HepG2 (cell line): ENCODE results near the gene MNT. TPM values are rescaled to one million over a fixed set of nuclear protein-coding genes. Genes with fewer than 3 reads are reported as not detected.

Experiments
- ATAC-seq: fragments of 200-7000 bp; cut with Tn5 transposase; 3 replicates; pipeline ENCODE4 v1.9.1; 2020; ENCODE audit warnings: mild to moderate bottlenecking, moderate library complexity
- BruUV-seq: library from RNA; stranded (reverse); fragments of 400-500 nt; replicated peaks from 2 replicates; lab custom pipeline; 2021; lab: Mats Ljungman, UMichigan
- CTCF ChIA-PET: fragments of 300-600 bp; formaldehyde crosslinking; extraction: SDS; loops from one replicate; lab custom pipeline; 2021; ENCODE audit warnings: low total read pairs, inconsistent platforms, low intra/inter-chr PET ratio; lab: Yijun Ruan, JAX
- POLR2A ChIA-PET: fragments of 350-600 bp; sonication (Branson Sonifier 250); formaldehyde crosslinking; loops from one replicate; lab custom pipeline; 2020; ENCODE audit warnings: antibody characterized with exemption, inconsistent platforms; lab: Yijun Ruan, JAX
- DNase-seq: peaks from one replicate; pipeline ENCODE4 v3.0.0-alpha.2; 2015; ENCODE audit warnings: low spot score
- FAIRE-seq: peaks from 3 replicates; lab custom pipeline; 2011; peaks lifted over from hg19 to GRCh38; lab: Jason Lieb, UNC
- H2AFZ ChIP-seq: one replicate; pipeline ENCODE4 v1.6.1; 2011; ENCODE audit warnings: low read length, inconsistent platforms
- H3K27ac ChIP-seq: fragments of 300-600 bp; 3 replicates; pipeline ENCODE4 v1.8.0; 2011; ENCODE audit warnings: mixed run types, mild to moderate bottlenecking, mixed read lengths, low read length, inconsistent platforms; ENCODE audit not compliant: insufficient read depth; ENCODE audit errors: extremely low read length
- H3K27me3 ChIP-seq, 2 experiments: fragments of 200-600 bp in 1 of 2; 2 replicates in 1 of 2; 3 replicates in 1 of 2; pipeline versions ENCODE4 v1.6.0 to v1.8.0; 2011; ENCODE audit warnings: low read length in 2 of 2, mild to moderate bottlenecking in 2 of 2, moderate library complexity in 2 of 2, inconsistent platforms in 1 of 2; ENCODE audit not compliant: insufficient read depth in 2 of 2, control insufficient read depth in 1 of 2
- H3K36me3 ChIP-seq, 2 experiments: fragments of 200-600 bp in 1 of 2; replicated peaks in 1 of 2; 2 replicates in 1 of 2; 3 replicates in 1 of 2; pipeline versions ENCODE4 v1.5.1 to v1.8.0; 2011; ENCODE audit warnings: low read length in 2 of 2, inconsistent platforms in 1 of 2; ENCODE audit not compliant: insufficient read depth in 2 of 2, control insufficient read depth in 1 of 2
- H3K4me1 ChIP-seq: 2 replicates; pipeline ENCODE4 v1.5.1; 2012; ENCODE audit warnings: low read length, inconsistent platforms; ENCODE audit not compliant: insufficient read depth
- H3K4me2 ChIP-seq: 2 replicates; pipeline ENCODE4 v1.6.0; 2011; ENCODE audit warnings: low read depth, low read length, inconsistent platforms
- H3K4me3 ChIP-seq, 3 experiments: fragments of 200-600 bp in 1 of 3; sonication (generic), shearing (Covaris generic) in 1 of 3; replicated peaks in 1 of 3; 2 replicates each; pipeline ENCODE4 v1.5.1; 2011 to 2016; ENCODE audit warnings: low read length in 3 of 3, inconsistent platforms in 2 of 3, low read depth in 2 of 3, mild to moderate bottlenecking in 2 of 3, control low read depth in 1 of 3, mixed read lengths in 1 of 3; ENCODE audit not compliant: insufficient read depth in 1 of 3
- H3K79me2 ChIP-seq: one replicate; pipeline ENCODE4 v1.6.1; 2011; ENCODE audit warnings: low read length, inconsistent platforms; ENCODE audit not compliant: insufficient read depth
- H3K9ac ChIP-seq: 2 replicates; pipeline ENCODE4 v1.6.0; 2011; ENCODE audit warnings: mild to moderate bottlenecking, low read depth, low read length, inconsistent platforms; ENCODE audit not compliant: insufficient read depth
- H3K9me3 ChIP-seq: 2 replicates; pipeline ENCODE4 v1.5.1; 2012; ENCODE audit warnings: mild to moderate bottlenecking, low read length
- H4K20me1 ChIP-seq: 2 replicates; pipeline ENCODE4 v1.6.0; 2011; ENCODE audit warnings: inconsistent platforms, mild to moderate bottlenecking, low read length, moderate library complexity; ENCODE audit not compliant: insufficient read depth
- ATRX ChIP-seq: sonication (generic); formaldehyde crosslinking; IDR thresholded peaks from 2 replicates; pipeline ENCODE4 v1.4.0; 2020; ENCODE audit warnings: missing genetic modification reagents, borderline replicate concordance
- CENPT ChIP-seq: sonication (generic); formaldehyde crosslinking; IDR thresholded peaks from 2 replicates; pipeline ENCODE4 v1.8.0; 2022; ENCODE audit warnings: low read depth, mild to moderate bottlenecking, moderate library complexity, missing genetic modification reagents
- EED ChIP-seq: sonication (generic); formaldehyde crosslinking; IDR thresholded peaks from 2 replicates; pipeline ENCODE4 v1.5.0; 2020; ENCODE audit warnings: mild to moderate bottlenecking, missing genetic modification reagents
- ETS1 ChIP-seq: sonication (generic); formaldehyde crosslinking; IDR thresholded peaks from 2 replicates; pipeline ENCODE4 v1.4.0; 2020; ENCODE audit warnings: missing genetic modification reagents
- FOXA3 ChIP-seq: IDR thresholded peaks from 2 replicates; pipeline ENCODE4 v1.6.1; 2016; ENCODE audit warnings: missing genetic modification reagents, missing compliant biosample characterization
- GPBP1L1 ChIP-seq: sonication (generic); formaldehyde crosslinking; IDR thresholded peaks from 2 replicates; pipeline ENCODE4 v1.5.0; 2020; ENCODE audit warnings: mild to moderate bottlenecking, missing genetic modification reagents
- MAFG ChIP-seq: sonication (generic); formaldehyde crosslinking; IDR thresholded peaks from 2 replicates; pipeline ENCODE4 v1.5.1; 2020; ENCODE audit warnings: mild to moderate bottlenecking, missing genetic modification reagents
- NFRKB ChIP-seq: fragments of 450-650 bp; IDR thresholded peaks from 2 replicates; pipeline ENCODE4 v1.6.1; 2017
- NONO ChIP-seq, 2 experiments: fragments of 450-650 bp in 1 of 2; sonication (generic) in 1 of 2; formaldehyde crosslinking in 1 of 2; IDR thresholded peaks in 1 of 2; conservative IDR thresholded peaks in 1 of 2; 2 replicates each; pipeline versions ENCODE4 v1.6.1 to v1.8.0; 2017 to 2022; ENCODE audit warnings: mild to moderate bottlenecking in 1 of 2, missing genetic modification reagents in 1 of 2, moderate library complexity in 1 of 2
- PRMT3 ChIP-seq: sonication (generic); formaldehyde crosslinking; IDR thresholded peaks from 2 replicates; pipeline ENCODE4 v1.8.1; 2022; ENCODE audit warnings: low read depth, mild to moderate bottlenecking, moderate library complexity, missing genetic modification reagents, borderline replicate concordance
- SKIL ChIP-seq: sonication (generic); formaldehyde crosslinking; IDR thresholded peaks from 2 replicates; pipeline ENCODE4 v1.8.0; 2022; ENCODE audit warnings: missing genetic modification reagents, mild to moderate bottlenecking, moderate library complexity, borderline replicate concordance
- SP140L ChIP-seq: sonication (generic); formaldehyde crosslinking; IDR thresholded peaks from 2 replicates; pipeline ENCODE4 v1.4.0; 2020; ENCODE audit warnings: missing genetic modification reagents, borderline replicate concordance
- XRCC5 ChIP-seq: fragments of 200-400 bp; formaldehyde crosslinking; optimal IDR thresholded peaks from 2 replicates; pipeline ENCODE3; 2017; ENCODE audit warnings: mild to moderate bottlenecking, low read length
- ZBTB8A ChIP-seq: sonication (generic); formaldehyde crosslinking; IDR thresholded peaks from 2 replicates; pipeline ENCODE4 v1.4.0; 2020; ENCODE audit warnings: mild to moderate bottlenecking, low read depth, missing genetic modification reagents, borderline replicate concordance
- ZNF235 ChIP-seq: sonication (generic); formaldehyde crosslinking; IDR thresholded peaks from 2 replicates; pipeline ENCODE4 v1.8.1; 2023; ENCODE audit warnings: mild to moderate bottlenecking, missing genetic modification reagents, borderline replicate concordance
- ZNF75D ChIP-seq: sonication (generic); formaldehyde crosslinking; IDR thresholded peaks from 2 replicates; pipeline ENCODE4 v1.8.1; 2023; ENCODE audit warnings: missing genetic modification reagents, mild to moderate bottlenecking, borderline replicate concordance
- ZNF788 ChIP-seq: sonication (generic); formaldehyde crosslinking; IDR thresholded peaks from 2 replicates; pipeline ENCODE4 v1.5.0; 2020; ENCODE audit warnings: mild to moderate bottlenecking, missing genetic modification reagents, borderline replicate concordance
- WGBS: methylation state at CpG from one replicate; pipeline ENCODE4 v1.1.6; 2017; ENCODE audit warnings: low lambda C conversion rate; 5-methylcytosine and 5-hydroxymethylcytosine counted together
- in situ Hi-C: cut with HindIII; loops from 2 replicates; pipeline ENCODE4 v1.10.0; 2017; ENCODE audit warnings: low pct_unique_long_range_greater_than_20kb; ENCODE audit not compliant: extremely low pct_ligation_motif_present
- intact Hi-C: fragments of 100-400 bp; cut with micrococcal nuclease; formaldehyde crosslinking; loops from one replicate; pipeline ENCODE4 v1.10.0; 2022; ENCODE audit not compliant: unreplicated experiment
- polyA plus RNA-seq, 8 experiments: library from polyadenylated mRNA; depleted of rRNA in 3 of 8; stranded (reverse) in 7 of 8; unstranded in 1 of 8; fragments of >200 nt; fragmentation: Illumina TruSeq in 4 of 8; extraction: Trizol in 4 of 8; gene quantifications; 2 replicates each; pipeline versions ENCODE4 v1.2.1 to v1.2.3, GENCODE V29; 2011 to 2016; ENCODE audit warnings: low read depth in 4 of 8, missing spikeins in 1 of 8, mixed read lengths in 1 of 8; ENCODE audit not compliant: insufficient read depth in 1 of 8
- total RNA-seq, 5 experiments: library from RNA; depleted of rRNA; stranded (reverse); fragments of >200 nt; fragmentation: Illumina TruSeq; extraction: Trizol; gene quantifications; 2 replicates each; pipeline ENCODE4 v1.2.3, GENCODE V29; 2016; ENCODE audit warnings: low read depth in 1 of 5
- TF ChIP-seq, protein P1 (sequence below): sonication (generic); formaldehyde crosslinking; IDR thresholded peaks from 2 replicates; pipeline ENCODE4 v1.9.0; 2021; ENCODE audit warnings: missing genetic modification reagents, borderline replicate concordance

MNT gene
- total and polyA plus RNA-seq, 2 of the 13 experiments (the other 11 are each of a cell fraction or from before 2014, with no cell fraction given), result 2.1 to 3.5 TPM

GRCh38 chr17:2396192-2396567, 4.7 kb downstream of the MNT start:
- ATAC-seq (no peak), FAIRE-seq (no peak), DNase-seq (no peak)
- H3K36me3 ChIP-seq, result no peaks in the 10 kb centered on the region
- ChIA-PET POLR2A (interaction anchor here (0.8 to 0.9 kb wide), 2 partner anchors 14 to 60 kb away, joined by 3 read pairs; partner anchors contain the start of gene TSR1), CTCF (no interaction called here)
- no peaks in the 10 kb centered on the region; a peak in 1 of 5 replicates for H3K27me3 ChIP-seq
- peak overlapping the region; percentile 68 to 87 (median 81); a peak in 5 of 6 replicates for H3K4me3 ChIP-seq
- in situ Hi-C loops (no loop called here), intact Hi-C loops (no loop called here)
- H3K9ac ChIP-seq, result peak overlapping the region; percentile 87
- peaks cover 49% of the 10 kb centered on the region for H3K4me1 ChIP-seq
- no peaks in the 10 kb centered on the region for H3K9me3 ChIP-seq
- H3K4me2 ChIP-seq, result peak overlapping the region; percentile 98
- peak overlapping the region; percentile 100 for H3K27ac ChIP-seq
- no peak overlapping the region for H2AFZ ChIP-seq
- peaks cover 40% of the 10 kb centered on the region for H4K20me1 ChIP-seq
- H3K79me2 ChIP-seq, result peaks cover 31% of the 10 kb centered on the region
- BruUV-seq, result no TSS peak
- WGBS, result 25% methylated on average over 6 of the region's 7 CpGs
- TF ChIP-seq ZNF788 (CRISPR knock-in tag), result peak; percentile 19; the same call in 1 of the 2 replicates
- TF ChIP-seq SKIL (CRISPR knock-in tag), result no peak
- no peak for TF ChIP-seq NFRKB
- TF ChIP-seq ZBTB8A (CRISPR knock-in tag), result no peak
- no peak for TF ChIP-seq NONO (IDR thresholded peaks at IDR 0.05)
- no peak for TF ChIP-seq NONO (CRISPR knock-in tag; conservative IDR thresholded peaks at IDR 0.05)
- TF ChIP-seq ATRX (CRISPR knock-in tag), result no peak
- TF ChIP-seq EED, result peak; percentile 53; the same call in 1 of the 2 replicates
- no peak for TF ChIP-seq GPBP1L1 (CRISPR knock-in tag)
- no peak for TF ChIP-seq MAFG (CRISPR knock-in tag)
- TF ChIP-seq FOXA3, result no peak
- TF ChIP-seq, protein P1, sequence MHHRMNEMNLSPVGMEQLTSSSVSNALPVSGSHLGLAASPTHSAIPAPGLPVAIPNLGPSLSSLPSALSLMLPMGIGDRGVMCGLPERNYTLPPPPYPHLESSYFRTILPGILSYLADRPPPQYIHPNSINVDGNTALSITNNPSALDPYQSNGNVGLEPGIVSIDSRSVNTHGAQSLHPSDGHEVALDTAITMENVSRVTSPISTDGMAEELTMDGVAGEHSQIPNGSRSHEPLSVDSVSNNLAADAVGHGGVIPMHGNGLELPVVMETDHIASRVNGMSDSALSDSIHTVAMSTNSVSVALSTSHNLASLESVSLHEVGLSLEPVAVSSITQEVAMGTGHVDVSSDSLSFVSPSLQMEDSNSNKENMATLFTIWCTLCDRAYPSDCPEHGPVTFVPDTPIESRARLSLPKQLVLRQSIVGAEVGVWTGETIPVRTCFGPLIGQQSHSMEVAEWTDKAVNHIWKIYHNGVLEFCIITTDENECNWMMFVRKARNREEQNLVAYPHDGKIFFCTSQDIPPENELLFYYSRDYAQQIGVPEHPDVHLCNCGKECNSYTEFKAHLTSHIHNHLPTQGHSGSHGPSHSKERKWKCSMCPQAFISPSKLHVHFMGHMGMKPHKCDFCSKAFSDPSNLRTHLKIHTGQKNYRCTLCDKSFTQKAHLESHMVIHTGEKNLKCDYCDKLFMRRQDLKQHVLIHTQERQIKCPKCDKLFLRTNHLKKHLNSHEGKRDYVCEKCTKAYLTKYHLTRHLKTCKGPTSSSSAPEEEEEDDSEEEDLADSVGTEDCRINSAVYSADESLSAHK, result no peak
- TF ChIP-seq ZNF75D (CRISPR knock-in tag), result no peak
- TF ChIP-seq ZNF235 (CRISPR knock-in tag), result no peak
- TF ChIP-seq PRMT3 (CRISPR knock-in tag), result no peak
- TF ChIP-seq SP140L (CRISPR knock-in tag), result no peak
- TF ChIP-seq XRCC5, result no peak
- TF ChIP-seq CENPT (CRISPR knock-in tag), result no peak
- no peak for TF ChIP-seq ETS1 (CRISPR knock-in tag)
